Ascending aorta (tissue), 2 donors: ENCODE data around the gene TGFBR1. TPM values are rescaled to one million over a fixed set of nuclear protein-coding genes. Genes with fewer than 3 reads are reported as not detected.

ENCODE experiments used
- DNase-seq, 2 donors: peaks; one replicate each; pipeline ENCODE4 v3.0.0-alpha.2; 2019; ENCODE audit warnings: low spot score in 2 of 2
- H3K27ac ChIP-seq, 2 donors: fragments of 200-600 bp; sonication (generic); one replicate each; pipeline ENCODE4 v1.5.1; 2016 to 2017; ENCODE audit warnings: mild to moderate bottlenecking in 1 of 2
- H3K27me3 ChIP-seq: fragments of 200-600 bp; sonication (generic); one replicate; pipeline ENCODE4 v1.5.1; 2017
- H3K36me3 ChIP-seq, 2 donors: fragments of 200-600 bp; sonication (generic); one replicate each; pipeline ENCODE4 v1.5.1; 2016
- H3K4me1 ChIP-seq, 2 donors: fragments of 200-600 bp; sonication (generic); one replicate each; pipeline ENCODE4 v1.5.1; 2016 to 2017; ENCODE audit warnings: mild to moderate bottlenecking in 1 of 2
- H3K4me3 ChIP-seq, 2 donors: fragments of 200-600 bp; sonication (generic); one replicate each; pipeline ENCODE4 v1.5.1; 2016 to 2017; ENCODE audit warnings: mild to moderate bottlenecking in 1 of 2
- H3K9me3 ChIP-seq, 2 donors: fragments of 200-600 bp; sonication (generic); one replicate each; pipeline ENCODE4 v1.5.1; 2016
- CTCF ChIP-seq, 3 experiments: fragments of 200-600 bp in 2 of 3; fragments of 450-650 bp in 1 of 3; sonication (generic) in 2 of 3; IDR thresholded peaks; one replicate each; pipeline ENCODE4 v1.5.1; 2016 to 2019; ENCODE audit warnings: antibody characterized with exemption in 3 of 3, mild to moderate bottlenecking in 1 of 3, moderate library complexity in 1 of 3
- intact Hi-C: fragments of 100-400 bp; cut with DNase I; formaldehyde crosslinking; loops from one replicate; pipeline ENCODE4 v1.15.1; 2023
- total RNA-seq: library from RNA; depleted of rRNA; stranded (reverse); fragments of >200 nt; gene quantifications from one replicate; pipeline ENCODE4 v1.1.0, GENCODE V29; 2016

Gene TGFBR1
- total RNA-seq, 1 donor from 2014 or later, result 13.9 TPM

GRCh38 chr9:99069075-99069474, 35.8 kb upstream of the TGFBR1 start:
- Histone ChIP-seq H3K4me1 (peaks cover 0 to 6% of the 10 kb centered on the region in 2 donors), H3K27me3 (no peaks in the 10 kb centered on the region), H3K36me3 (no peaks in the 10 kb centered on the region), H3K27ac (no peak overlapping the region), H3K9me3 (no peaks in the 10 kb centered on the region), H3K4me3 (no peak overlapping the region)
- TF ChIP-seq CTCF (IDR thresholded peaks at IDR 0.05), result no peak
- intact Hi-C loops, result no loop called here
- DNase-seq, result no peak

- intact Hi-C loops, result no loop called here
- Histone ChIP-seq H3K36me3 (no peaks in the 10 kb centered on the region), H3K27me3 (no peaks in the 10 kb centered on the region), H3K4me1 (peaks cover 0 to 6% of the 10 kb centered on the region in 2 donors), H3K9me3 (no peaks in the 10 kb centered on the region), H3K27ac (peak overlapping the region in 1 of 2 donors; percentile 20), H3K4me3 (no peak overlapping the region)
- TF ChIP-seq CTCF (IDR thresholded peaks at IDR 0.05), result no peak
- DNase-seq, result no peak
Measured at GRCh38 chr9:99069546-99069945, 35.4 kb upstream of the TGFBR1 start.

- Histone ChIP-seq H3K4me1 (peaks cover 0 to 6% of the 10 kb centered on the region in 2 donors), H3K36me3 (no peaks in the 10 kb centered on the region), H3K4me3 (no peak overlapping the region), H3K27ac (peak overlapping the region; percentile 20 to 52), H3K9me3 (no peaks in the 10 kb centered on the region), H3K27me3 (no peaks in the 10 kb centered on the region)
- no peak for TF ChIP-seq CTCF (IDR thresholded peaks at IDR 0.05)
- intact Hi-C loops, result loop anchor here (2.0 kb wide), 1 partner anchor 32 kb away; no protein-coding TSS in a partner anchor
- DNase-seq, result no peak
Measured at GRCh38 chr9:99070681-99071080, 34.2 kb upstream of the TGFBR1 start.

- no peak for DNase-seq
- Histone ChIP-seq H3K4me3 (no peak overlapping the region), H3K27ac (peak overlapping the region; percentile 20 to 46), H3K4me1 (peaks cover 3 to 6% of the 10 kb centered on the region in 2 donors), H3K36me3 (no peaks in the 10 kb centered on the region), H3K27me3 (no peaks in the 10 kb centered on the region), H3K9me3 (no peaks in the 10 kb centered on the region)
- intact Hi-C loops, result loop anchor here (2.0 kb wide), 1 partner anchor 31 kb away; no protein-coding TSS in a partner anchor
- TF ChIP-seq CTCF (IDR thresholded peaks at IDR 0.05), result no peak
Measured at GRCh38 chr9:99071313-99072039, 33.4 kb upstream of the TGFBR1 start.

- no peak overlapping the region for H3K27ac ChIP-seq
- intact Hi-C loops, result no loop called here
Measured at GRCh38 chr9:99072040-99072394, 32.9 kb upstream of the TGFBR1 start.

More at GRCh38 chr9:99072040-99072394, 32.9 kb upstream of the TGFBR1 start:
- Histone ChIP-seq H3K4me1 (peaks cover 3 to 6% of the 10 kb centered on the region in 2 donors), H3K27me3 (no peaks in the 10 kb centered on the region), H3K9me3 (no peaks in the 10 kb centered on the region), H3K4me3 (no peak overlapping the region), H3K36me3 (no peaks in the 10 kb centered on the region)
- TF ChIP-seq CTCF (IDR thresholded peaks at IDR 0.05), result no peak
- no peak for DNase-seq
